SK-N-MC (cell line): Measurements from ENCODE around the gene GP1BB.

Source experiments
- DNase-seq: peaks from one replicate; pipeline ENCODE4 v3.0.0-alpha.2; 2011; ENCODE audit warnings: low read depth, low spot score
- H3K27ac ChIP-seq: fragments of 200-600 bp; sonication (generic); 2 replicates; pipeline ENCODE4 v1.5.1; 2016; ENCODE audit warnings: mixed run types
- H3K36me3 ChIP-seq: fragments of 200-600 bp; sonication (generic); 2 replicates; pipeline ENCODE4 v1.6.1; 2017; ENCODE audit warnings: antibody characterized with exemption, low read length, mixed read lengths; ENCODE audit not compliant: insufficient read depth
- H3K4me3 ChIP-seq: fragments of 200-600 bp; sonication (generic); 2 replicates; pipeline ENCODE4 v1.5.1; 2016
- H3K9ac ChIP-seq: fragments of 200-600 bp; sonication (generic); 2 replicates; pipeline ENCODE4 v1.8.0; 2017; ENCODE audit warnings: mixed run types, mixed read lengths; ENCODE audit not compliant: insufficient read length
- H3K9me3 ChIP-seq: fragments of 200-600 bp; sonication (generic); 2 replicates; pipeline ENCODE4 v1.6.1; 2017; ENCODE audit warnings: low read depth, mild to moderate bottlenecking, antibody characterized with exemption, low read length, moderate library complexity, mixed read lengths
- EZH2 ChIP-seq: fragments of 200-600 bp; sonication (generic); IDR thresholded peaks from one replicate; pipeline ENCODE4 v1.6.1; 2017; ENCODE audit warnings: antibody characterized with exemption
- FOXP2 ChIP-seq: optimal IDR thresholded peaks from 2 replicates; pipeline ENCODE3; 2011; ENCODE audit warnings: mild to moderate bottlenecking, moderate library complexity; ENCODE audit not compliant: insufficient read depth; ENCODE audit errors: extremely low read length, control extremely low read depth
- POLR2AphosphoS5 ChIP-seq: IDR thresholded peaks from 2 replicates; pipeline ENCODE4 v1.6.1; 2012; ENCODE audit warnings: mild to moderate bottlenecking, low read depth, low read length, borderline replicate concordance

Gene GP1BB

DNA sequence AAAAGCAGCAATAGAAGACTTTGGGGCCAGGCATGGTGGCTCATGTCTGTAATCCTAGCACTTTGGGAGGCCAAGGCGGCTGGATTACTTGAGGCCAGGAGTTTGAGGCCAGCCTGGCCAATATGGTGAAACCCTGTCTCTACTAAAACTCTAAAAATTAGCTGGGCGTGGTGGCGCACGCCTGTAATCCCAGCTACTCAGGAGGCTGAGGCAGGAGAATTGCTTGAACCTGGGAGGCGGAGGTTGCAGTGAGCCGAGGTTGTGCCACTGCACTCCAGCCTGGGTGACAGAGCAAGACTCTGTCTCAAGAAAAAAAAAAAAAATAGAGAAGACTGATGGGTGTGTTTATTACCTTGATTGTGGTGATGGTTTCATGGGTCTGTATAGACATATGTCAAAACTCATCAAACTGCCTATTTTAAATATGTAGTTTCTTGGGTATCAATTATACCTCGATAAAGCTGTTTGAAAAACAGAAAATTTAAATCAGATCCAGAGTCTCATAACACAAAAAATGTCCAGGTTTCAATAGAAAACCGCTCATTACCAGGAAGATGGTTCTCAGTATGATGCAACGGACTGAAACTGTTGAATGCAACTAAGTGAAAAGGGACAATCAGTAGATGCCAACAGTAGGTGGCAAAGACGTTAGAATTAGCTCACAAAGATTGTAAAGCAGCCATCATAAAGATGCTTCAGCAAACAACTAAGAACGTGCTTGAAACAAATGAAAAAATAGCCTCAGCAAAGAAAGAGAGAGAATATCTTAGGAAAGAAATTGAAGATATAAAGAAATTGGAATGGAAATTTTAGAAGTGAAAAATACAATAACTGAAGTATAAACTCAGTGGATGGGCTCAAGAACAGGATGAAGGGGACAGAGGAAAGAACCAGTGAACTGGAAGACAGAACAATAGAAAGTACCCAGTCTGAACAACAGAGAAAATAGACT lies 42.2 kb upstream of the GP1BB start:
- H3K9ac ChIP-seq: no peak overlapping the region
- H3K27ac ChIP-seq: no peak overlapping the region
- no peak overlapping the region for H3K4me3 ChIP-seq
- TF ChIP-seq POLR2AphosphoS5: no peak
- no peak for TF ChIP-seq EZH2
- no peak for TF ChIP-seq FOXP2
- peaks cover 7% of the 10 kb centered on the region; the same call in 1 of the 2 replicates for H3K9me3 ChIP-seq
- DNase-seq: no peak
- H3K36me3 ChIP-seq: no peaks in the 10 kb centered on the region

DNA sequence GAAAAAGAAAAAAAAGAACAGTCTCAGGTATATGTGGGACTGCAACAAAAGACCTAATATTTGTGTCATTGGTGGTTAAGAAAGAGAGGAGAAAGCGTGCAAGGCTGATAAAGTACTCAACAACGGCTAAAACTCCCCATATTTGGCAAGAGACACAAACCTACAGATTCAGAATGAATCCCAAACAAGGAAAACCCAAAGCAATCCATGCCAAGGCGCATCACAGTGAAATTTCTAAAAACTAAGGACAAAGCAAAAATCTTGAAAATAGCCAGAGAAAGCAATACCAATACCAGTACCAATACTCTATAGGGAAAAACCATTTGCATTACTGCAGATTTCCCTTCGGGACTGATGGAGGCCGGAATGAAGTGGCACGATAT lies 41.5 kb upstream of the GP1BB start:
- Histone ChIP-seq H3K9me3 (peaks cover 7% of the 10 kb centered on the region; the same call in 1 of the 2 replicates), H3K27ac (no peak overlapping the region), H3K36me3 (no peaks in the 10 kb centered on the region), H3K9ac (no peak overlapping the region), H3K4me3 (no peak overlapping the region)
- TF ChIP-seq EZH2: no peak
- no peak for TF ChIP-seq POLR2AphosphoS5
- TF ChIP-seq FOXP2: no peak
- DNase-seq: no peak

DNA sequence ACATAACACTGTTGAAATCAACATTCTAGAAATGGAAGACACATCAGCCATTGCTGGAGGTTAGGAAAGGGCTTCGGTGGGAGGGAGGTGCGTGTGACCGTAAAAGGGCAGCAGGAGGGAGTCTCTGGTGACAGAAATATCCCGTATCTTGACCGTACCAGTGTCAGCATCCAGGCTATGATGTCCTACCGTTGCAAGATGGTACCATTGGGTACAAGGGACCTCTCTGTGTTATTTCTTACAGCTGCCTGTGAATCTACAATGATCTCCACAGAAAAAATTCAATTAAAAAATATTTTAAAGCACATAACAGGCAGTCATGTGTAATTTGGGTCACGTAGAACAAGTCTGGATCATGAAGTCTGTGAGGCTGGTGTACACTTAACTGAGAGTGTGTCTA lies 36.4 kb upstream of the GP1BB start:
- TF ChIP-seq FOXP2 (no peak), POLR2AphosphoS5 (no peak), EZH2 (no peak)
- no peak for DNase-seq
- H3K27ac ChIP-seq: no peak overlapping the region
- H3K36me3 ChIP-seq: no peaks in the 10 kb centered on the region
- H3K9ac ChIP-seq: no peak overlapping the region
- H3K9me3 ChIP-seq: peaks cover 2% of the 10 kb centered on the region; the same call in 1 of the 2 replicates
- H3K4me3 ChIP-seq: no peak overlapping the region

DNA sequence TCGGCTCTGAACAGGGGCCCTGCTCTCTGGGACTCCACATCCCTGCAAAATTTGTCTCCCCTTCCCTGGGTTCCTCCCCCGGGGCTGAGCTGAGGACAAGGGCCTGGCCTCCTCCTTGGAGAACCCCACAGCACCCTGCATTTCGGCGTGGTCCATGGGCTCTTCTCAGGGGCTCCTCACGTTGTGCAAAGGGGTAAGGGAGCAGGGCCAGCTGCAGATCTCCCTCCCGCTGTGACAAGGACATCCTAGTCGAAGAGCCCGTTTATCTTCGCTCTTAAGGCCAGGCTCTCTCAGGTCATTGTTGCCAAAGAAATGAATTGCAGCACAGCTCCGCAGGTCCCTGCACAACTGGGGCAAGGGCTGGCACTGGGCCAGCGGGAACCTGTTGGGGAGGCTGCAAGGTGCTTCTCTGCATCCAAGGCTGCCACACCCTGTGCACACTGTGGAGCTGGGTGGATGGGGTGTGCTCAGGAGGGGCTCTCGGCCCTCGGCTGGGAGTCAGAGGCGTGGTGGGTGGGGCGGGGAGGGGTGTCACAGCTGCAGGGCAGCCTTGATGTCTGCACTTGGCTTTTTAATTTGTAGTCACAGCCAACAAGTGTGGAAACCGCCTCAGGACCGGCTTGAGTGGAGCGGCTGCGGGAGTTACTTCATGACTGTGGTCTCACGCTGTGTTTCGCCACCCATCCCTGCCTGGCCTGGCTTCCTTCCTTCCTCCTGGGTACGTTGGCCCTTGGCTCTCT lies 35.6 kb upstream of the GP1BB start:
- Histone ChIP-seq H3K27ac (no peak overlapping the region), H3K9ac (no peak overlapping the region), H3K4me3 (no peak overlapping the region), H3K9me3 (no peaks in the 10 kb centered on the region), H3K36me3 (no peaks in the 10 kb centered on the region)
- no peak for DNase-seq
- no peak for TF ChIP-seq POLR2AphosphoS5
- no peak for TF ChIP-seq FOXP2
- no peak for TF ChIP-seq EZH2

DNA sequence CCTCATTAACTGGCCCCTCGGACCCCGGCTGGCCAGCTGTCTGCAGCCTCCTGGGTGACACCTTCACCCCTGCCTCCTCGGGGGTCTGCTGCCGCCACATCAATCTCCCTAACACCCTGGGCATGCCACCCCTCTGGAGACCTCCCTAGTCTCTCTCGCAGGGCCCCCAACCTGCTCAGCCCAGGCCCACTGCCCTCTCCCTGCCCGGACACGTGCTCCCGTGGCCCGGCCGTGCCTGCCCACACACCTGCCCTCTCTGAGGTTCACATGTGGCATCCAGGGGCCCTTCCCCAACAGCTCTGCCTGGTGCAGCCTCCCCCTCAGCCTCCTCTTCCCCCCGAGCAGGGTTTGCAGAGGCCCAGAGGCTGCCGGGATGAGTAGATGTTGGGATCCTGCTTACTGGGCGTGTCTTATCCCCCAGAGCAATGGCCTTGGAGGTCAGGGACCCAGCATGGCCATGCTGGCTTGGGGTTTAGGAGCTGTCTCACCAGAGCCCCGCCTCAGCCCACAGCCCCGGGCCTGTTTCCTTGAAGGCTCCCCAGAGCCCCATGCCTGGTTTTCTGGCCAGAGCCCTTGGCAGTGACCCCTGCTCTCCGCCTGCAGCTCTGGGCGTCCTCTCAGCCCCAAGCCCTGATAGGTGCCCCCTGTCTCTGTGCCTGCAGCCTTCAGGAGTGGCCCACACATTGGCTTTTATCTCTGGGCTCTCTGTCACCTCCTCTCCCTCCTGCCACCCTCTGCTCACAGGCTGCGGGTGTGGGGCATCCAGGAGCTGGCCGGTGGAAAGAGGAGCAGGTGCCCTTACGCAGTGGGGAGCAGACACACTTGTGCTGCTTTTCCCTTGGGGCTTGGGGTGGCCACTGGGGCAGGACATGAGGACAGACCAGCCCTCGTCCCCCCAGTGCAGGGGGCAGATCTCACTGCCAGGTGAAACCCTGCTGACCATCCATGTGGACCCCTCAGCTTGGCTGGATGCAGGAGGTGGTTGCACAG lies 34.7 kb upstream of the GP1BB start:
- H3K9ac ChIP-seq: no peak overlapping the region
- H3K36me3 ChIP-seq: no peaks in the 10 kb centered on the region
- DNase-seq: no peak
- no peak overlapping the region for H3K4me3 ChIP-seq
- no peak for TF ChIP-seq EZH2
- TF ChIP-seq FOXP2: no peak
- no peak for TF ChIP-seq POLR2AphosphoS5
- no peaks in the 10 kb centered on the region for H3K9me3 ChIP-seq
- H3K27ac ChIP-seq: no peak overlapping the region

DNA sequence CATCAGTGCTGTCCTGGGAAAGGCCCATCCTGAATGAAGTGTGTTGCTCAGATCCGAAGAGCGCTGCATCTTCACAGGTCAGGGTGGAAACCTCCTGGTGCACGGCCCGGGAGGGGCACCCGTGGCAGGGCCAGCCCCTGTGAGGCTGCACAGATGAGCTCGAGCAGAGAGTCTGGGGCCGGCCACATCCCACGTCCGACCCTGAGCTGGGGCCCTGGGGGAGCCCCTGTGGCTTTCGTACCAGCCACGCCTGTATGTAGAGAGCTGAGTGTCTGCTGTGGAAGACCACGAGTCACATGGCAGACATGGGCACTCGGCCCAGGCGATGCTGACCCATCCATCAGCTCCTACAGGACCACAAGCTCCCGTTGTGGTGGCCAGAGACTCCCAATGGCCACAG lies 33.9 kb upstream of the GP1BB start:
- Histone ChIP-seq H3K9ac (no peak overlapping the region), H3K4me3 (no peak overlapping the region), H3K27ac (no peak overlapping the region), H3K36me3 (no peaks in the 10 kb centered on the region), H3K9me3 (no peaks in the 10 kb centered on the region)
- TF ChIP-seq EZH2 (no peak), POLR2AphosphoS5 (no peak), FOXP2 (no peak)
- DNase-seq: no peak

DNA sequence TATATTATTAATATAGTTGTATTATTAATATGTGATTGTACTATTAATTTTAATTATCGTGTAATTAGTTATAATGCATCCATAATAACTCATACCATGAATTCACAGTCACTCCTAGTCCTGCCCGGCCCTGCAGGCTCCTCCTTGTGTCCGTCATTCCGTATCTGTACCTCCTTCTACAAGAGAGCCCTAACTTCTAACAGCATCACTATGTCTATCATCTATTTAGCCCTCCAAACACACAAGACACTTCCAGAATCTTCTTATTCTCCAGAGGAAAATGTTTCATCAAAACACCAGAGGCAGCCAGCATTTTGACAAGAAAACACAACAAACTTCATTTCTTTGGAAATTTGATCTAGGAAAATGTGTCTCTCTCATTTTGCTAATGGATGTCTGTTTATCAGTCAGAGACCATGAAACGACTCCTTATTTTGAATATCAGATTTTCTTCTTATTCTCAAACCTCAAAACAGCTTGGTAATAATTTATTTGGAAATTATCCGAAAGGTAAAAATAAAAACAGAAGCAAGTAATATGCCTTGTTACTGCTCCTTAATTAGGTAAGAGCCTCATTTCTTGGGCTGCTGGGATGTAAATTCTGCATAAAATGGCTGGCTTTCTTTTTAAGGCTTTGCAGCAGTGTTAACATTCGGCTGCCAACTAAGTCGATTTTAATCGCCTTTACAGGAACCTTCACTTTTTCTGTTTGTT lies 32.2 kb upstream of the GP1BB start:
- H3K36me3 ChIP-seq: no peaks in the 10 kb centered on the region
- no peak overlapping the region for H3K9ac ChIP-seq
- H3K9me3 ChIP-seq: no peaks in the 10 kb centered on the region
- no peak overlapping the region for H3K27ac ChIP-seq
- TF ChIP-seq FOXP2: no peak
- TF ChIP-seq EZH2: no peak
- TF ChIP-seq POLR2AphosphoS5: no peak
- DNase-seq: no peak
- H3K4me3 ChIP-seq: no peak overlapping the region
